ENCODE data around the gene VPS13D.

The VPS13D gene

GRCh38 chr1:12186679-12186985 lies 43.2 kb upstream of the VPS13D start:
- Histone ChIP-seq H3K4me3 (ENCODE audit: low read length) (no peak overlapping the region), H4K20me1 (ENCODE audit: control insufficient read depth, insufficient read depth, low read depth, low read length) (peaks cover 4% of the 10 kb centered on the region; the same call in 1 of the 2 replicates), H3K36me3 (ENCODE audit: control insufficient read depth, low read length) (no peaks in the 10 kb centered on the region), H3K4me2 (ENCODE audit: low read length) (no peak overlapping the region), H3K9me2 (replicated peaks; ENCODE audit: control insufficient read depth, low read length) (no peaks in the 10 kb centered on the region), H3K79me2 (ENCODE audit: control insufficient read depth, low read length) (no peaks in the 10 kb centered on the region), H3K27me3 (ENCODE audit: control insufficient read depth, low read length) (peaks cover 72% of the 10 kb centered on the region), H3F3A (ENCODE audit: control insufficient read depth, insufficient read depth) (no peaks in the 10 kb centered on the region), H3K9me3 (ENCODE audit: control insufficient read depth, insufficient read depth, low read length) (no peaks in the 10 kb centered on the region), H3K27ac (ENCODE audit: low read depth, low read length) (no peak overlapping the region), H3K4me1 (ENCODE audit: control insufficient read depth, low read length) (peaks cover 6% of the 10 kb centered on the region)
- TF ChIP-seq CTCF (IDR thresholded peaks at IDR 0.05; ENCODE audit: low read depth, low read length, poor library complexity, severe bottlenecking), result no peak
- TF ChIP-seq EZH2phosphoT487 (IDR thresholded peaks at IDR 0.05; ENCODE audit: borderline replicate concordance, low read length), result no peak

- peaks cover 4% of the 10 kb centered on the region; the same call in 1 of the 2 replicates for H4K20me1 ChIP-seq (ENCODE audit: control insufficient read depth, insufficient read depth, low read depth, low read length)
- no peaks in the 10 kb centered on the region for H3F3A ChIP-seq (ENCODE audit: control insufficient read depth, insufficient read depth)
- no peaks in the 10 kb centered on the region for H3K9me3 ChIP-seq (ENCODE audit: control insufficient read depth, insufficient read depth, low read length)
- H3K27me3 ChIP-seq (ENCODE audit: control insufficient read depth, low read length), result peaks cover 60% of the 10 kb centered on the region
- H3K4me3 ChIP-seq (ENCODE audit: low read length), result no peak overlapping the region
- H3K4me1 ChIP-seq (ENCODE audit: control insufficient read depth, low read length), result no peaks in the 10 kb centered on the region
- no peak for TF ChIP-seq EZH2phosphoT487 (IDR thresholded peaks at IDR 0.05; ENCODE audit: borderline replicate concordance, low read length)
- TF ChIP-seq CTCF (IDR thresholded peaks at IDR 0.05; ENCODE audit: low read depth, low read length, poor library complexity, severe bottlenecking), result no peak
- H3K36me3 ChIP-seq (ENCODE audit: control insufficient read depth, low read length), result no peaks in the 10 kb centered on the region
- no peaks in the 10 kb centered on the region for H3K79me2 ChIP-seq (ENCODE audit: control insufficient read depth, low read length)
- no peaks in the 10 kb centered on the region for H3K9me2 ChIP-seq (replicated peaks; ENCODE audit: control insufficient read depth, low read length)
- no peak overlapping the region for H3K4me2 ChIP-seq (ENCODE audit: low read length)
- H3K27ac ChIP-seq (ENCODE audit: low read depth, low read length), result no peak overlapping the region
Observed at GRCh38 chr1:12188115-12188514, 41.7 kb upstream of the VPS13D start.

- TF ChIP-seq CTCF (IDR thresholded peaks at IDR 0.05; ENCODE audit: low read depth, low read length, poor library complexity, severe bottlenecking) (no peak), EZH2phosphoT487 (IDR thresholded peaks at IDR 0.05; ENCODE audit: borderline replicate concordance, low read length) (no peak)
- no peaks in the 10 kb centered on the region for H3K9me3 ChIP-seq (ENCODE audit: control insufficient read depth, insufficient read depth, low read length)
- H3K27me3 ChIP-seq (ENCODE audit: control insufficient read depth, low read length), result peaks cover 58% of the 10 kb centered on the region
- no peaks in the 10 kb centered on the region for H3F3A ChIP-seq (ENCODE audit: control insufficient read depth, insufficient read depth)
- H4K20me1 ChIP-seq (ENCODE audit: control insufficient read depth, insufficient read depth, low read depth, low read length), result peaks cover 4% of the 10 kb centered on the region; the same call in 1 of the 2 replicates
- no peak overlapping the region for H3K4me2 ChIP-seq (ENCODE audit: low read length)
- H3K4me1 ChIP-seq (ENCODE audit: control insufficient read depth, low read length), result no peaks in the 10 kb centered on the region
- no peak overlapping the region for H3K4me3 ChIP-seq (ENCODE audit: low read length)
- H3K9me2 ChIP-seq (replicated peaks; ENCODE audit: control insufficient read depth, low read length), result no peaks in the 10 kb centered on the region
- H3K79me2 ChIP-seq (ENCODE audit: control insufficient read depth, low read length), result no peaks in the 10 kb centered on the region
- H3K27ac ChIP-seq (ENCODE audit: low read depth, low read length), result no peak overlapping the region
- H3K36me3 ChIP-seq (ENCODE audit: control insufficient read depth, low read length), result no peaks in the 10 kb centered on the region
Observed at GRCh38 chr1:12188657-12189327, 41.0 kb upstream of the VPS13D start.

Data from DOHH2 (cell line).